Activated CD8-positive, alpha-beta memory T cell treated with anti-CD3 and anti-CD28 coated beads for 36 hours (primary cell): Measurements from ENCODE around the gene P3H4. TPM values are rescaled to one million over a fixed set of nuclear protein-coding genes. Genes with fewer than 3 reads are reported as not detected.

Source experiments
- CTCF ChIA-PET: fragments of 350-600 bp; sonication (Branson Sonifier 250); formaldehyde crosslinking; loops from one replicate; lab custom pipeline; 2021; ENCODE audit warnings: antibody characterized with exemption; lab: Charles Lee
- POLR2A ChIA-PET: fragments of 350-600 bp; sonication (Branson Sonifier 250); formaldehyde crosslinking; loops from one replicate; lab custom pipeline; 2021; ENCODE audit warnings: antibody characterized with exemption; lab: Charles Lee
- total RNA-seq, 2 experiments: library from RNA; stranded (reverse); gene quantifications; one replicate each; pipeline ENCODE4 v1.2.3, GENCODE V29; 2021

Gene P3H4
- total RNA-seq, 2 experiments from 2014 or later, result 3.3 to 3.7 TPM

GRCh38 chr17:41823580-41823979 is 11.8 kb upstream of the P3H4 start:
- ChIA-PET POLR2A (interaction anchor here (0.6 kb wide), 1 partner anchor 8 kb away, joined by 4 read pairs; no protein-coding TSS in a partner anchor), CTCF (interaction anchor here (1.2 kb wide), 1 partner anchor 21 kb away, joined by 5 read pairs; no protein-coding TSS in a partner anchor)

GRCh38 chr17:41823141-41823524 is 11.4 kb upstream of the P3H4 start:
- ChIA-PET CTCF (interaction anchor here (1.1 to 1.2 kb wide), 2 partner anchors 21 to 85 kb away, joined by 3 to 5 read pairs; no protein-coding TSS in a partner anchor), POLR2A (interaction anchor here (0.6 kb wide), 1 partner anchor 8 kb away, joined by 4 read pairs; no protein-coding TSS in a partner anchor)

- CTCF ChIA-PET, result interaction anchor here (1.1 to 1.2 kb wide), 2 partner anchors 20 to 85 kb away, joined by 3 to 5 read pairs; no protein-coding TSS in a partner anchor
- POLR2A ChIA-PET, result no interaction called here
Measured at GRCh38 chr17:41822216-41823140, 10.7 kb upstream of the P3H4 start.

GRCh38 chr17:41821776-41822175 is 10.0 kb upstream of the P3H4 start:
- ChIA-PET POLR2A (no interaction called here), CTCF (interaction anchor here (1.1 kb wide), 1 partner anchor 84 kb away, joined by 3 read pairs; no protein-coding TSS in a partner anchor)

GRCh38 chr17:41818024-41818423 is 6.3 kb upstream of the P3H4 start:
- ChIA-PET CTCF (no interaction called here), POLR2A (no interaction called here)

- CTCF ChIA-PET, result no interaction called here
- POLR2A ChIA-PET, result no interaction called here
Measured at GRCh38 chr17:41816637-41817320, 5.0 kb upstream of the P3H4 start.

- CTCF ChIA-PET, result no interaction called here
- POLR2A ChIA-PET, result no interaction called here
Measured at GRCh38 chr17:41814195-41814594, 2.4 kb upstream of the P3H4 start.

- CTCF ChIA-PET, result interaction anchor here (1.9 kb wide), 1 partner anchor 76 kb away, joined by 5 read pairs; no protein-coding TSS in a partner anchor
- POLR2A ChIA-PET, result no interaction called here
Measured at GRCh38 chr17:41813699-41814124, 2.0 kb upstream of the P3H4 start.

GRCh38 chr17:41813152-41813680 is 1.5 kb upstream of the P3H4 start:
- POLR2A ChIA-PET, result interaction anchor here (0.7 kb wide), 1 partner anchor 105 kb away, joined by 3 read pairs; no protein-coding TSS in a partner anchor
- CTCF ChIA-PET, result interaction anchor here (1.9 kb wide), 1 partner anchor 76 kb away, joined by 5 read pairs; no protein-coding TSS in a partner anchor

GRCh38 chr17:41812381-41813151 is 817 bp upstream of the P3H4 start, which contains the start of gene FKBP10:
FKBP10 (plus strand) TSS chr17:41813004; CDS start chr17:41813035, 31 bp downstream.
- POLR2A ChIA-PET, result interaction anchor here (0.7 kb wide), 1 partner anchor 105 kb away, joined by 3 read pairs; no protein-coding TSS in a partner anchor
- CTCF ChIA-PET, result interaction anchor here (1.2 to 3.0 kb wide), 5 partner anchors 11 to 164 kb away, joined by 3 to 17 read pairs (median 5); no protein-coding TSS in a partner anchor

- ChIA-PET POLR2A (interaction anchor here (0.5 to 1.3 kb wide), 5 partner anchors 23 to 122 kb away, joined by 3 to 7 read pairs (median 3); partner anchors contain the start of genes EIF1 and KLHL11), CTCF (interaction anchor here (0.6 to 3.0 kb wide), 14 partner anchors 9 to 162 kb away, joined by 3 to 17 read pairs (median 4); no protein-coding TSS in a partner anchor)
Measured at GRCh38 chr17:41810659-41811548, 845 bp downstream of the P3H4 start.

- CTCF ChIA-PET, result no interaction called here
Measured at GRCh38 chr17:41806685-41807445, 4.9 kb downstream of the P3H4 start.

GRCh38 chr17:41803049-41804020 is 8.4 kb downstream of the P3H4 start:
- ChIA-PET CTCF (interaction anchor here (1.2 to 2.7 kb wide), 5 partner anchors 7 to 72 kb away, joined by 5 to 17 read pairs (median 8); partner anchors contain the start of gene P3H4), POLR2A (no interaction called here)

More at GRCh38 chr17:41806685-41807445, 4.9 kb downstream of the P3H4 start:
- POLR2A ChIA-PET, result no interaction called here

- POLR2A ChIA-PET, result interaction anchor here (1.0 kb wide), 1 partner anchor 33 kb away, joined by 3 read pairs; no protein-coding TSS in a partner anchor
- CTCF ChIA-PET, result interaction anchor here (0.6 to 2.7 kb wide), 23 partner anchors 9 to 986 kb away, joined by 3 to 17 read pairs (median 5); partner anchors contain the start of genes JUP, KLHL10 and P3H4
Measured at GRCh38 chr17:41801374-41802271, 10.1 kb downstream of the P3H4 start.
